UCSD-AML1 (cell line): ENCODE measurements around the gene STXBP1.

ENCODE experiments used
- DNase-seq: peaks from one replicate; lab custom pipeline; 2025; ENCODE audit not compliant: unreplicated experiment; lab: John Stamatoyannopoulos, UW

STXBP1 gene

GRCh38 chr9:127712371-127712770, 100.3 kb downstream of the STXBP1 start:
- DNase-seq = no peak

GRCh38 chr9:127712867-127713266, 100.8 kb downstream of the STXBP1 start:
- no peak for DNase-seq

GRCh38 chr9:127714020-127714750, 102.1 kb downstream of the STXBP1 start:
- no peak for DNase-seq

GRCh38 chr9:127714951-127715469, 102.9 kb downstream of the STXBP1 start:
- no peak for DNase-seq

- peak; percentile 95 for DNase-seq
Measured at GRCh38 chr9:127715470-127716337, 103.6 kb downstream of the STXBP1 start, which contains the start of the genes PTRH1 and TTC16. Gene PTRH1 (minus strand): TSS chr9:127715663. CDS start chr9:127715639, 24 bp downstream. Gene TTC16 (plus strand): TSS chr9:127716079. CDS start chr9:127716146, 67 bp downstream.

GRCh38 chr9:127716412-127716811, 104.3 kb downstream of the STXBP1 start:
- DNase-seq = no peak

- no peak for DNase-seq
Measured at GRCh38 chr9:127717766-127718165, 105.7 kb downstream of the STXBP1 start.

GRCh38 chr9:127720031-127720864, 108.2 kb downstream of the STXBP1 start:
- no peak for DNase-seq

- DNase-seq = no peak
Measured at GRCh38 chr9:127720865-127721227, 108.8 kb downstream of the STXBP1 start.

- DNase-seq = no peak
Measured at GRCh38 chr9:127721391-127721821, 109.3 kb downstream of the STXBP1 start.

- DNase-seq = no peak
Measured at GRCh38 chr9:127722055-127722745, 110.1 kb downstream of the STXBP1 start.

GRCh38 chr9:127723013-127723412, 110.9 kb downstream of the STXBP1 start:
- DNase-seq = no peak

- peak; percentile 19 for DNase-seq
Measured at GRCh38 chr9:127723444-127723843, 111.4 kb downstream of the STXBP1 start.

GRCh38 chr9:127724012-127724411, 111.9 kb downstream of the STXBP1 start:
- DNase-seq = no peak

- no peak for DNase-seq
Measured at GRCh38 chr9:127726871-127727270, 114.8 kb downstream of the STXBP1 start.

- no peak for DNase-seq
Measured at GRCh38 chr9:127728808-127729207, 116.7 kb downstream of the STXBP1 start.

GRCh38 chr9:127729522-127730256, 117.6 kb downstream of the STXBP1 start:
- DNase-seq = no peak

GRCh38 chr9:127730262-127730661, 118.2 kb downstream of the STXBP1 start:
- no peak for DNase-seq

GRCh38 chr9:127730799-127731410, 118.8 kb downstream of the STXBP1 start:
- DNase-seq = no peak
